Osteocyte (in vitro differentiated cells): Measurements from ENCODE around the gene SLC6A19. TPM values are rescaled to one million over a fixed set of nuclear protein-coding genes. Genes with fewer than 3 reads are reported as not detected.
"Not testable (repeated sequence)": the region's sequence is repeated elsewhere in the genome, so short reads cannot be mapped to it uniquely, and the experiment has no call there.

Experiments used
- DNase-seq: peaks from one replicate; pipeline ENCODE4 v3.0.0; 2021; ENCODE audit warnings: mixed read lengths; ENCODE audit not compliant: unreplicated experiment; ENCODE audit errors: extremely low spot score
- H3K27ac Mint-ChIP-seq: one replicate; pipeline ENCODE4 v1.8.0; 2021; ENCODE audit warnings: mild to moderate bottlenecking, mixed read lengths; ENCODE audit not compliant: unreplicated experiment
- H3K27me3 Mint-ChIP-seq: one replicate; pipeline ENCODE4 v1.8.0; 2021; ENCODE audit warnings: mixed read lengths; ENCODE audit not compliant: unreplicated experiment
- H3K36me3 Mint-ChIP-seq: one replicate; pipeline ENCODE4 v1.8.0; 2021; ENCODE audit warnings: mixed read lengths; ENCODE audit not compliant: unreplicated experiment
- H3K4me1 Mint-ChIP-seq: one replicate; pipeline ENCODE4 v1.8.0; 2021; ENCODE audit warnings: mixed read lengths; ENCODE audit not compliant: unreplicated experiment
- H3K4me3 Mint-ChIP-seq: one replicate; pipeline ENCODE4 v1.8.0; 2021; ENCODE audit warnings: mild to moderate bottlenecking, moderate library complexity, mixed read lengths; ENCODE audit not compliant: unreplicated experiment
- H3K9me3 Mint-ChIP-seq: one replicate; pipeline ENCODE4 v1.8.0; 2021; ENCODE audit warnings: mixed read lengths; ENCODE audit not compliant: unreplicated experiment
- total RNA-seq: library from RNA; stranded (reverse); gene quantifications from 2 replicates; pipeline ENCODE4 v1.2.1, GENCODE V29; 2021
- TF ChIP-seq, protein P1 (sequence below): fragments of 200-600 bp; sonication (generic); IDR thresholded peaks from 2 replicates; pipeline ENCODE4 v1.5.0; 2021; ENCODE audit warnings: antibody characterized with exemption, mild to moderate bottlenecking, moderate library complexity

SLC6A19 gene
- total RNA-seq, 1 donor from 2014 or later = not detected

DNA sequence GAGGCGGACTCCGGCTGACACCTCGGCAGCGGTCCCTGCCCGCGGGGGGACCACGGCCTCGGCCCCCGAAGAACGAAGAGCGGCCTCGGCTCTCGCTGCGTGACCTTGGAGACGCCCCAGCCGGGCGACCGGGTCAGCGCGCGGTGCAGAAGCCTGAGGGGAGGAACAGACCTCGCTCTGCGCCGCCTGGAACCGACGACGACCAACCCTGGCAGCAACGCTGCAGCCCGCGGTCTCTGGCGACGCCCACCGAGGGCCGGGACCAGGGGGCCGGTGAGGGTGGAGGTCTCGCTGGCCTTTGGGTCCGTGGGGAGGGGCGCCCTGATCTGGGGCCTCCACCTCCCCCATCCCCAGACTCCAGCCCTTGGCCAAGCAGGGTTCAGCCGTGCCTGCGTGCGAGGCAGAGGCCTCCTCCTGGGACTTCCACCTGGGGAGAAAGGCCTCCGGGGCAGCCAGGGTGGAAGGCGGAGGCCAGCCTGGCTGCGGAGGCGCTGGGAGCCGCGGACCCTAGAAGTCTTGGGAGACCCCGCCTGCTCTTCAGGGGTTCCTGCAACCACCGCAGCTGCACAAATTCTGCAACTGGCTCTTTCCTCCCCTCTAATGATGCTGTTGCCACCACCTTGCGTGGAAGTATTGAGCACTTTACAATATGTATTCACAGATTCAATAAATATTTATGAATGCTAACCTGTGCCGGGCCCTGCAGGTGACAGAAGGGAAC, 45.2 kb upstream of the SLC6A19 start:
- no peaks in the 10 kb centered on the region for H3K9me3 Mint-ChIP-seq
- no peak overlapping the region for H3K27ac Mint-ChIP-seq
- peaks cover 4% of the 10 kb centered on the region for H3K4me1 Mint-ChIP-seq
- H3K4me3 Mint-ChIP-seq = no peak overlapping the region
- peaks cover 46% of the 10 kb centered on the region for H3K27me3 Mint-ChIP-seq
- no peaks in the 10 kb centered on the region for H3K36me3 Mint-ChIP-seq
- no peak for DNase-seq
- TF ChIP-seq, protein P1, sequence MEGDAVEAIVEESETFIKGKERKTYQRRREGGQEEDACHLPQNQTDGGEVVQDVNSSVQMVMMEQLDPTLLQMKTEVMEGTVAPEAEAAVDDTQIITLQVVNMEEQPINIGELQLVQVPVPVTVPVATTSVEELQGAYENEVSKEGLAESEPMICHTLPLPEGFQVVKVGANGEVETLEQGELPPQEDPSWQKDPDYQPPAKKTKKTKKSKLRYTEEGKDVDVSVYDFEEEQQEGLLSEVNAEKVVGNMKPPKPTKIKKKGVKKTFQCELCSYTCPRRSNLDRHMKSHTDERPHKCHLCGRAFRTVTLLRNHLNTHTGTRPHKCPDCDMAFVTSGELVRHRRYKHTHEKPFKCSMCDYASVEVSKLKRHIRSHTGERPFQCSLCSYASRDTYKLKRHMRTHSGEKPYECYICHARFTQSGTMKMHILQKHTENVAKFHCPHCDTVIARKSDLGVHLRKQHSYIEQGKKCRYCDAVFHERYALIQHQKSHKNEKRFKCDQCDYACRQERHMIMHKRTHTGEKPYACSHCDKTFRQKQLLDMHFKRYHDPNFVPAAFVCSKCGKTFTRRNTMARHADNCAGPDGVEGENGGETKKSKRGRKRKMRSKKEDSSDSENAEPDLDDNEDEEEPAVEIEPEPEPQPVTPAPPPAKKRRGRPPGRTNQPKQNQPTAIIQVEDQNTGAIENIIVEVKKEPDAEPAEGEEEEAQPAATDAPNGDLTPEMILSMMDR = no peak

GRCh38 chr5:1156754-1157460, 44.5 kb upstream of the SLC6A19 start:
- H3K27ac Mint-ChIP-seq = no peak overlapping the region

GRCh38 chr5:1157461-1157986, 43.9 kb upstream of the SLC6A19 start:
- not testable (repeated sequence) for H3K4me3 Mint-ChIP-seq, H3K9me3 Mint-ChIP-seq, DNase-seq, H3K4me1 Mint-ChIP-seq, H3K27ac Mint-ChIP-seq, H3K36me3 Mint-ChIP-seq
- peaks cover 45% of the 10 kb centered on the region for H3K27me3 Mint-ChIP-seq

More at GRCh38 chr5:1156754-1157460, 44.5 kb upstream of the SLC6A19 start:
- DNase-seq = no peak
- Mint-ChIP-seq H3K9me3 (no peaks in the 10 kb centered on the region), H3K27me3 (peaks cover 45% of the 10 kb centered on the region), H3K36me3 (no peaks in the 10 kb centered on the region), H3K4me3 (no peak overlapping the region), H3K4me1 (peaks cover 4% of the 10 kb centered on the region)
- TF ChIP-seq, protein P1 = no peak

DNA sequence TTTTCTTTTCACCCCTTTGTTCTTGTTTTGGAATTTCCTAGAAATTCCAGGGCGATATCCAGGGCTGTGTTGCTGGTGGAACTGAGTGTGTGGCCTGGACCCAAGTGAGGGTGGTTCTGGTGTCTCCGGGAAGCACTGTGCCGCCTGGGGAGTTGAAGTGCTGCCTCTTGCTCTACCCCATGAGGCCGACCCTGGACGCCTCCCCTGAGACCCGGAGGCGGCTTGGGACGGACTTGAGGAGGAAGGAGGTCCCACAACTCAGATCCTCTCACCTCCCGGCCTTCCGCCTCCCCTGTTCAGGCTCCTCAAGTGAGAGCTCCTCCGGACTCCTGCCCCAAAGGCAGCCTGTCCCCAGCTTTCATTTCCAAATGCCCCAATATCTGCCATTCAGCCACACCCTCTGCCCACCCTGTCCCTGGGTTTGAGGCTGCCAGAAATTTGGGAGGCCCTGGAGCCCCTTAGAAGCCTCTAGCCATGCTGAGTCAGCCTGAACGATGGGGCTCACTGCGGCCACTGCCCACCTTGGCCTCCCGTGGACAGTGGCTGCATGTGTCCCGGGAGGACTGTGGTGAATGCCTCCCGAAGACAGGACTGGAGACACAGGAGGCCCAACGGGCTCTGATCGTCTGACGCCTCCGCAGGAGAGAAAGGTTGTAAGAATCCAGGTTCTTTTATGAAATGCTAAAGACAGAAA, 42.6 kb upstream of the SLC6A19 start:
- Mint-ChIP-seq H3K4me1 (no peaks in the 10 kb centered on the region), H3K27me3 (peaks cover 41% of the 10 kb centered on the region), H3K27ac (no peak overlapping the region), H3K36me3 (no peaks in the 10 kb centered on the region), H3K9me3 (no peaks in the 10 kb centered on the region), H3K4me3 (no peak overlapping the region)
- TF ChIP-seq, protein P1 = no peak
- DNase-seq = no peak

- Mint-ChIP-seq H3K27ac (no peak overlapping the region), H3K4me3 (no peak overlapping the region), H3K4me1 (no peaks in the 10 kb centered on the region), H3K27me3 (peaks cover 39% of the 10 kb centered on the region), H3K9me3 (no peaks in the 10 kb centered on the region), H3K36me3 (no peaks in the 10 kb centered on the region)
- DNase-seq = no peak
- TF ChIP-seq, protein P1 = no peak
Measured at GRCh38 chr5:1159341-1159675, 42.1 kb upstream of the SLC6A19 start.
